Thymus (tissue), 11 donors: ENCODE measurements around the gene KIT. TPM values are rescaled to one million over a fixed set of nuclear protein-coding genes. Genes with fewer than 3 reads are reported as not detected.

Experiments used
- DNase-seq, 9 donors: peaks; one replicate each; pipeline ENCODE4 v3.0.0-alpha.2; 2013; ENCODE audit warnings: low spot score in 9 of 9, low read depth in 6 of 9, missing footprints in 1 of 9
- H3K27ac ChIP-seq, 2 donors: one replicate each; pipeline ENCODE4 v1.5.1; 2013; ENCODE audit warnings: control low read depth in 1 of 2, low read depth in 1 of 2, low read length in 1 of 2, mild to moderate bottlenecking in 1 of 2, moderate library complexity in 1 of 2
- H3K27me3 ChIP-seq, 2 donors: one replicate each; pipeline ENCODE4 v1.5.1; 2013; ENCODE audit warnings: low read length in 1 of 2; ENCODE audit not compliant: control insufficient read depth in 2 of 2, insufficient read depth in 1 of 2
- H3K36me3 ChIP-seq, 2 donors: one replicate each; pipeline ENCODE4 v1.5.1; 2013; ENCODE audit warnings: low read length in 1 of 2, mild to moderate bottlenecking in 1 of 2, moderate library complexity in 1 of 2; ENCODE audit not compliant: control insufficient read depth in 2 of 2, insufficient read depth in 2 of 2
- H3K4me1 ChIP-seq, 2 donors: one replicate each; pipeline ENCODE4 v1.5.1; 2013; ENCODE audit warnings: low read length in 2 of 2; ENCODE audit not compliant: control insufficient read depth in 2 of 2, insufficient read depth in 2 of 2
- H3K4me3 ChIP-seq, 2 donors: one replicate each; pipeline ENCODE4 v1.5.1; 2013; ENCODE audit warnings: low read length in 2 of 2, control low read depth in 1 of 2, mild to moderate bottlenecking in 1 of 2
- H3K9me3 ChIP-seq, 2 donors: one replicate each; pipeline ENCODE4 v1.5.1; 2013; ENCODE audit warnings: low read length in 1 of 2, mild to moderate bottlenecking in 1 of 2; ENCODE audit not compliant: control insufficient read depth in 2 of 2, insufficient read depth in 1 of 2
- WGBS: extraction: QIAGEN DNeasy Blood & Tissue Kit; methylation state at CpG from one replicate; pipeline ENCODE4 v1.1.7; 2013; 5-methylcytosine and 5-hydroxymethylcytosine counted together
- polyA plus RNA-seq: library from polyadenylated mRNA; stranded (reverse); fragments of 200-250 nt; gene quantifications from one replicate; pipeline ENCODE4 v1.2.3, GENCODE V29; 2013
- total RNA-seq: library from RNA; stranded (reverse); fragments of 120-200 nt; gene quantifications from one replicate; pipeline ENCODE4 v1.2.4, GENCODE V29; 2013
- donor health status: healthy.

KIT gene
- total and polyA plus RNA-seq, 2 donors = 2.3 to 3.4 TPM

DNA sequence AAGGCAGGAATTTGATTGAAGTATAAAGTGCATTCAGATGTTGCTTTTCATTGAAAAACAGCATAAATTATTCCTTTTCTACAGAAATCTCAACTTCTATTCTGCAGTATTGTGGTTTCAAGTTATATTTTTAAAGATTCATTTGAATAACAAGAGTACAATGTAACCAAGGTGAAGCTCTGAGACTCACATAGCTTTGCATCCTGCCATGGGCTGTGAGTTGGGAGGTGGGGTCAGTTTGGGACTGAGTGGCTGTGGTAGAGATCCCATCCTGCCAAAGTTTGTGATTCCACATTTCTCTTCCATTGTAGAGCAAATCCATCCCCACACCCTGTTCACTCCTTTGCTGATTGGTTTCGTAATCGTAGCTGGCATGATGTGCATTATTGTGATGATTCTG, 69.2 kb downstream of the KIT start:
- H3K4me3 ChIP-seq = no peak overlapping the region
- H3K36me3 ChIP-seq = no peaks in the 10 kb centered on the region
- no peaks in the 10 kb centered on the region for H3K27me3 ChIP-seq
- no peaks in the 10 kb centered on the region for H3K9me3 ChIP-seq
- no peak for DNase-seq
- WGBS = 97% methylated on average over 2 of the region's 2 CpGs
- H3K27ac ChIP-seq = no peak overlapping the region
- no peaks in the 10 kb centered on the region for H3K4me1 ChIP-seq

DNA sequence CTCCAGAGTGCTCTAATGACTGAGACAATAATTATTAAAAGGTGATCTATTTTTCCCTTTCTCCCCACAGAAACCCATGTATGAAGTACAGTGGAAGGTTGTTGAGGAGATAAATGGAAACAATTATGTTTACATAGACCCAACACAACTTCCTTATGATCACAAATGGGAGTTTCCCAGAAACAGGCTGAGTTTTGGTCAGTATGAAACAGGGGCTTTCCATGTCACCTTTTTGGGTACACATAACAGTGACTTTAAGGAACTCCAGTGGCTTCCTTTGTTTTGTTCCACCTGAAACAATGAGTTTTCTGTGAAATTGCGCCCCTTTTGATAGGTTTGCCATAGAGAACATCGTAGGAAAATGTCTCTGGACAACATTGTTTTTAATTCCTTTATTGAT, 69.6 kb downstream of the KIT start:
- DNase-seq = no peak
- Histone ChIP-seq H3K36me3 (no peaks in the 10 kb centered on the region), H3K4me3 (no peak overlapping the region), H3K4me1 (no peaks in the 10 kb centered on the region), H3K9me3 (no peaks in the 10 kb centered on the region), H3K27me3 (no peaks in the 10 kb centered on the region), H3K27ac (no peak overlapping the region)
- 97% methylated on average over 2 of the region's 2 CpGs for WGBS

GRCh38 chr4:54728368-54728767, 70.6 kb downstream of the KIT start:
- DNase-seq = no peak
- H3K27me3 ChIP-seq = no peaks in the 10 kb centered on the region
- H3K36me3 ChIP-seq = no peaks in the 10 kb centered on the region
- H3K27ac ChIP-seq = no peak overlapping the region
- no peaks in the 10 kb centered on the region for H3K4me1 ChIP-seq
- no peak overlapping the region for H3K4me3 ChIP-seq
- H3K9me3 ChIP-seq = no peaks in the 10 kb centered on the region
- 96% methylated on average over 3 of the region's 3 CpGs for WGBS

- DNase-seq = no peak
- H3K27me3 ChIP-seq = no peaks in the 10 kb centered on the region
- H3K4me3 ChIP-seq = no peak overlapping the region
- no peaks in the 10 kb centered on the region for H3K9me3 ChIP-seq
- 93% methylated on average over 1 of the region's 1 CpG for WGBS
- no peaks in the 10 kb centered on the region for H3K36me3 ChIP-seq
- no peak overlapping the region for H3K27ac ChIP-seq
- no peaks in the 10 kb centered on the region for H3K4me1 ChIP-seq
Observed at GRCh38 chr4:54729256-54729655, 71.5 kb downstream of the KIT start.

GRCh38 chr4:54730581-54730980, 72.8 kb downstream of the KIT start:
- no peaks in the 10 kb centered on the region for H3K4me1 ChIP-seq
- H3K9me3 ChIP-seq = no peaks in the 10 kb centered on the region
- DNase-seq = no peak
- no peak overlapping the region for H3K27ac ChIP-seq
- H3K4me3 ChIP-seq = no peak overlapping the region
- WGBS = 82% methylated on average over 3 of the region's 3 CpGs
- H3K27me3 ChIP-seq = no peaks in the 10 kb centered on the region
- no peaks in the 10 kb centered on the region for H3K36me3 ChIP-seq

GRCh38 chr4:54731552-54731951, 73.8 kb downstream of the KIT start:
- 96% methylated on average over 3 of the region's 3 CpGs for WGBS
- no peak overlapping the region for H3K27ac ChIP-seq
- H3K9me3 ChIP-seq = no peaks in the 10 kb centered on the region
- no peak for DNase-seq
- no peaks in the 10 kb centered on the region for H3K27me3 ChIP-seq
- no peaks in the 10 kb centered on the region for H3K4me1 ChIP-seq
- H3K4me3 ChIP-seq = no peak overlapping the region
- H3K36me3 ChIP-seq = no peaks in the 10 kb centered on the region

- no peak overlapping the region for H3K4me3 ChIP-seq
- H3K36me3 ChIP-seq = no peaks in the 10 kb centered on the region
- no peak overlapping the region for H3K27ac ChIP-seq
- H3K4me1 ChIP-seq = no peaks in the 10 kb centered on the region
- no peak for DNase-seq
- H3K27me3 ChIP-seq = no peaks in the 10 kb centered on the region
- WGBS = 98% methylated on average over 1 of the region's 1 CpG
- no peaks in the 10 kb centered on the region for H3K9me3 ChIP-seq
Observed at GRCh38 chr4:54731976-54732375, 74.2 kb downstream of the KIT start.

GRCh38 chr4:54737421-54737820, 79.7 kb downstream of the KIT start:
- H3K4me1 ChIP-seq = no peaks in the 10 kb centered on the region
- no peaks in the 10 kb centered on the region for H3K36me3 ChIP-seq
- DNase-seq = no peak
- no peaks in the 10 kb centered on the region for H3K27me3 ChIP-seq
- no peak overlapping the region for H3K4me3 ChIP-seq
- no peaks in the 10 kb centered on the region for H3K9me3 ChIP-seq
- H3K27ac ChIP-seq = no peak overlapping the region
- 95% methylated on average over 1 of the region's 1 CpG for WGBS

- DNase-seq = no peak
- no peak overlapping the region for H3K4me3 ChIP-seq
- no peaks in the 10 kb centered on the region for H3K9me3 ChIP-seq
- H3K27me3 ChIP-seq = no peaks in the 10 kb centered on the region
- no peaks in the 10 kb centered on the region for H3K36me3 ChIP-seq
- no peak overlapping the region for H3K27ac ChIP-seq
- H3K4me1 ChIP-seq = peaks cover under 1 to 2% of the 10 kb centered on the region in 2 donors
- 96% methylated on average over 3 of the region's 3 CpGs for WGBS
Observed at GRCh38 chr4:54741202-54741601, 83.4 kb downstream of the KIT start.
